ENCODE results near the gene SH3YL1. TPM values are rescaled to one million over a fixed set of nuclear protein-coding genes. Genes with fewer than 3 reads are reported as not detected.
A peak's percentile ranks its signal among the peaks of the same experiment; 100 is the strongest.

The SH3YL1 gene
- total RNA-seq, 1 donor from 2014 or later, result 8.9 TPM

DNA sequence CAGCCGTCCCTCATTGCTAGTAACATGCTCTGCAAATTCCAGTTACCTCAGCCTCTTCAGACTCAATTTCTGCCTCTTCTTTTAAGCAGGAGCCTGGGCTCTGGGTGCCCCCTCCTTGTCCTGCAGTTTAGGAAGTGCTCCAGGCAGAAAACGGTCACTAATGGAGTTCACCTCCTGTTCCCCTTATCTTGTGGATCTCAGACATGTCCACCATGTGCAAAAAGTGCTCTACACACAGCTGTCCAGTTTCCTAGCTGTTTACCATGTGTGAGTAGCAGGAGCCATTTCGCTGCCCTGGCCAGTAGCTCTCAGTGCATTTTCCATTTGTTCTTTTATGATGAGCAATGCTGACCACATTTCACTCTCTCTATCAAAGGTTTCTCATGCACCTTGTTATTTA lies 4.9 kb downstream of the SH3YL1 start:
- no peak for DNase-seq (ENCODE audit: low read depth in 2 of 2)

DNA sequence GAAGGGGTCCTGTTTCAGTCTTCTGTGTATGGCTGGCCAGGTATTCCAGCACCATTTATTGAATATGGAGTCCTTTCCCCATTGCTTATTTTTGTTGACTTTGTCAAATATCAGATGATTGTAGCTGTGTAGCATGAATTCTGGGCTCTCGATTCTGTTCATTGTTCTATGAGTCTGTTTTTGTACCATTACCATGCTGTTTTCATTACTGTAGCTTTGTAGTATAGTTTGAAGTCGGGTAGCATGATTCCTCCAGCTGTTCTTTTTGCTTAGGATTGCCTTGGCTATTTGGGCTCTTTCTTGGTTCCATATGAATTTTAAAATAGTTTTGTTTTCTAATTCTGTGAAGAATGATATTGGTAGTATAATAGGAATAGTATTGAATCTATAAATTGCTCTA lies 6.0 kb downstream of the SH3YL1 start:
- no peak for DNase-seq (ENCODE audit: low read depth in 2 of 2)

DNA sequence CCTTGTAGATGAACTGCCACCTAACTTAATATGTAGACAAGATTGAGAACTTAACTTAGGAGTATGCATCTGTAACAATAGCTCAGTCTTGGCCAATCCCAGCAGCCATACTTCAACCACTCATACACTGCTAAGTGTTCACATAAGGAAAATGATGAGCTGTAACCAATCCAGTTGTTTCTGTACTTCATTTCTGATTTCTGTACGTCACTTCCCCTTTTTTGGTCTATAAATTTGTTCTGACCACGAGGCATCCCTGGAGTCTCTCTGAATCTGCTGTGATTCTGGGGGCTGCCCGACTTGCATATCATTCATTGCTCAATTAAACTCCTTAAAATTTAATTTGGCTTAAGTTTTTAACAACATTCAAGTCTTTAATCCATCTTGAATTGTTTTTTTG lies 6.4 kb downstream of the SH3YL1 start:
- DNase-seq (ENCODE audit: low read depth in 2 of 2), result no peak

DNA sequence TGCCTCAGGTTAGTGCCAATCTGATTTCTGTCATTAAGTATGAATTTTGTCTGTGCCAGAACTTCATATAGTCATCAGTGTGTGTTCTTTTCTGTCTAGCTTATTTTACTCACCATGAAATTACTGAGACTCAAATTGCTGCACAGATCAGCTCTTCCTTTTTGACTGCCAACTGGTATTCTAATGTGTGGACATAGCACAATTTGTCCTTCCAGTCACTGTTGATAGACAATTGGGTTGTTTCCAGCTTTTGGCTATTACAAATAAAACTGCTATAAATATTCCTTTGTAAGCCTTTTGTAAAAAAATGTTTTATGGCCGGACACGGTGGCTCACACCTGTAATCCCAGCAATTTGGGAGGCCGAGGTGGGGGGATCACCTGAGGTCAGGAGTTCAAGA lies 7.7 kb downstream of the SH3YL1 start:
- DNase-seq (ENCODE audit: low read depth in 2 of 2), result no peak

DNA sequence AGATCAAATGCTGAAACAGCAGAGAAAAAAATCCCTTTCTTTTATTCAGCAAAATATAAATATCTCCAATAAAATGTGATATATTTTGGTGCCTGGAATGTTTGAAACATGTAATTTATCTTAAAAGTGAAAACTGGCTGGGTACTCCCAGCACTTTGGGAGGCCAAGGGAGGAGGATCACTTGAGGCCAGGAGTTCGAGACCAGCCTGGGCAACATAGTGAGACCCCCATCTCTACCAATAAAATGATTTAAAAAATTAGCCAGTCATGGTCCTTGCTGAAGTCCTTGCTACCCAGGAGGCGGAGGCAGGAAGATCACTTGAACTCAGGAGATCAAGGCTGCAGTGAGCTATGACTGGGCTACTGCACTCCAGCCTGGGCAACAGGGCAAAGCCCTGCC lies 8.6 kb downstream of the SH3YL1 start:
- no peak for DNase-seq (ENCODE audit: low read depth in 2 of 2)

DNA sequence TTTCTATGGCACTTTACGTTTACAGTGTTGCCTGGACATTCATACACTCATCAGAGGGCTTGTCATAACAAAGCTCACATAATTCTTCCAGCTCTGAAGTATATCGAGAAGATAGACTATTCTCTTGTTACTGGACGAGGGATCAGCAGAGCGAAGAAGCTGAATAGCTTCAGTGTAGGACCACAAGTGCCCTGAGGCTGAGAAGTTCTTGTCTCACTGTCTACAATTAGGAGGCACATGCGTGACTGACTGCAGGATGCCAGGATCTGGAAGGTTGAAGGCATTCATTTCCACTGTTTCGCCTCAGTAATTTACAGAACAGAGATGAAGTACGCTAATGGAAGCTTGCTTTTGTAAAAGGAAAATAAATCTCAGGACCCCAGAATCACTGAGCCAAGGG lies 9.6 kb downstream of the SH3YL1 start:
- DNase-seq (ENCODE audit: low read depth in 2 of 2), result no peak

DNA sequence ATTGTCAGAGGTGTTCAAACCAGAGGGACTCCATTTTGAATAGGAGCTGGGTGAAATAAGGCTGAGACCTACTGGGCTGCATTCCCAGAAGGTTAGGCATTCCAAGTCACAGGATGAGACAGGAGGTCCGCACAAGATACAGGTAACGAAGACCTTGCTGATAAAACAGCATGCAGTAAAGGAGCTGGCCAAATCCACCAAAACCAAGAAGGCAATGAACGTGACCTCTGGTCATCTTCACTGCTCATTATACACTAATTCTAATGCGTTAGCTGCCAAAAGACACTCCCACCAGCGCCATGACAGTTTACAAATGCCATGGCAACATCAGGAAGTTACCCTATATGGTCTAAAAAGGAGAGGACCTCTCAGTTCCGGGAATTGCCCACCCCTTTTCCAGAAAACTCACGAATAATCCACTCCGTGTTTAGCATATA lies 10.6 kb downstream of the SH3YL1 start:
- DNase-seq (ENCODE audit: low read depth in 2 of 2), result no peak

DNA sequence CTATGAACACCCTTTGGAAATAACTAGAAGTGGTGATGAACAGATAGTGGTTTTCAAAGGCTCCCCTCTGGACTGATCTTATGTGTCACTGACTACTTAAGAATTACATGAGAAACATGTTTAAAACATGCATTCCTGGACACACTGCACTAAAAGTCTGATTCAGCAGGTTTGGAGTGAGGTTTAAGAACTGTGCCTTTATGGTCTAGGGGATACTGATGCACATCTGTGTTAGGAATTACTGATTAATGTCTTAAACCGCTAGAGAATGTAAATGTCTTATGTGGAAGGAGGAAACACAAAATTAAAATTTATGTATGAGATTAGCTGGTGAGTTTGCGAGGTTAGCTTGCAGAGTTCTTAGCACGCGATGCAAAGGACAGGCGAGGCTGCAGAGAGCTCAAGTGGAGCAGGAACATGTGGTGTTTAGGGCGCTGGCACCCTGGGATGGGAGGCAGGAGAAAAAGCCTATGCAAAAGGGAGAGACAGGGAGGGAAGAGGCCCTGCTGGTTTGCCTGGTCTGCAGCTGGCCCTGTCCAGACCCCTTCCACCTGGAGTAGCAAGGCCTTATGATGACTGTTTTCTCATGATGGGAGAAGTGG lies 11.7 kb downstream of the SH3YL1 start:
- DNase-seq (ENCODE audit: low read depth in 2 of 2), result no peak

DNA sequence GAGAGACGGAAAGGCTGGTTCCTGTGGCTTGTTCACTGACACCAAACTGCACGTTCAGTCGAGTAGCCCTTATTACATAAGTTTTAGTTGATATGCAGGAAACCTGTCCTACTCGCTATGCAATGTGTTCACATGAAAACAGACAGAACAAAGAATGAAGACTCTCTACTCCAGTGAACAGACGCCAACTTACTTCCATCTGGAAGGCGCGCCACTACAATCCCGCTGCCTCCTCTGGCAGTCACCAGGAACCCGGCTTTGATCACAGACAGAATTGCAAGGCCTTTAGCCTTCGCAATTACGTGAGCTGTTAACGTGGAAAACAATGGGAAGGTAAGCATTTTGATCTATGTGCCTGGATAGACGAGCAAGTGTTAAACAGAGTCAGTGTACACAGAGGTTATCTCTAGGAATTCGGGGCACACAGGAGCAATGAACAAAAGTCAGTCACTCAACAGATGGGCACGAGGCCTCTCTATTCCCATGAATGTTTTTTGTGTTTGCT lies 14.2 kb downstream of the SH3YL1 start:
- no peak for DNase-seq (ENCODE audit: low read depth in 2 of 2)

DNA sequence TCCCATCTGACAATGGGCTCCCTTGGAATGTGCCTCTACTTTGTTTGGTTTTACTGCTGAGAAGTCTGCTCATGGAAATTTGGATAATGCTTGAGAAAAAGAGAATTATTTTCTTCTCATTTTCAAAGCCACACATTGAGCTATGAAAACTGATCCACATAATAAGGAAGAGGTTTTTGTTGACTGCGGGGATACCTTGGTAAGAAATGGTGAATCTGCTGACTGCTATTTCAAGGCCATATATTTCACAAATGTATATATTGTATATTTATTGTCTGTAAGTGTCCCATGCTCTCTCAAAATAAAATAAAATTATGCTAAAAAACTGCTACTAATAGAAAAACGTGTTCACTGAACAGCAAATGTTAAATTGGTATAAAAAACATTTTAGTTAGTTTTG lies 15.1 kb downstream of the SH3YL1 start:
- DNase-seq (ENCODE audit: low read depth in 2 of 2), result no peak

DNA sequence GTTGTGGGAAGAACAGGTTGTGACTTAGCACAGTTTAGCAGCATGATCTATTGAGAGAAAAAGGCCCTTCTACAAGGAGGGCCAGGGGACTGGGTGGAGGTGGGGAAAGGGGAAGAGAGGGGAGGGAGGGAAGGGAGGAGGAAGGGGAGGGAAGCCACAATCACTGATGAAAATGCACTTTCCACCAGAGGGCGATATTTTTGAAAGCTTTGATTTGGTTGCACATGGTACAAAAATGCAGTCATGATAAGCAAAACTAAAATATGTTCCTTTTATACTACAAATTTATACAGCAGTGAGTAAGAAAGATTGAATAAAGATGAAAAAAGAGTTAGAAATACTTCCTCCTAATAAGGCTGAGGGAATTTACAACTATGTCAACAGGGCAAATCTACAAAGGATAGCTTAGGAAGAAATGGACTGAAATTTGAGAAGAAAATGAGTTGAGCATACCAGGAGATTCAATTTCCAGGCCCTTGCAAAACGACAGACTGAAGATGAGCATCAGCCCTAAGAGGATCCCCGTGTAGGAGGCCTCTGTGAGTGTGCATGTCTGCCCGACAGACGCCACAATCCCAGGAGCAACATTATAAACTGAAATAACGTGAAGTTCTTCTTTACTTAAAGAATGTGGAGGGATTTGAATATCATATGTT lies 17.2 kb downstream of the SH3YL1 start:
- peak; percentile 60 to 74 for DNase-seq (ENCODE audit: low read depth in 2 of 2)

DNA sequence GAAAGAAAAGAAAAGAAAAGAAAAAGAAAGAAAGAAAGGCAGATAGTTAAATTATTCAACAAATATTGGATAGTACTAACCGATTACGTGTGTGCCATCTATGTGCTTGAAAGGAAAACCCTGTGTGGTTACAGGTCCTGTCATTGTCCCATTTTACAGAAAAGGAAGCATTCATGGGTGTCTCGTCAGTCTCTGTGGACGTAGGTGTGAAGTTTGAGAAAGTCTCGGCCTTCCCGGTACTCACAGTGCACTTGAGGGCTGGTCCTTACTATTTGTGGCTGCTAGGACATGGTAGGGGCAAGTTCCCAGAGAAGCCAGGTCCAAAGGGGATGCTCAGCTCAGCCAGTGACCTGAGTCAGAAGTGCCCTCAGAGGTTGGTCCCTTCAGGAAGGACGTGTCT lies 19.3 kb downstream of the SH3YL1 start:
- no peak for DNase-seq (ENCODE audit: low read depth in 2 of 2)

DNA sequence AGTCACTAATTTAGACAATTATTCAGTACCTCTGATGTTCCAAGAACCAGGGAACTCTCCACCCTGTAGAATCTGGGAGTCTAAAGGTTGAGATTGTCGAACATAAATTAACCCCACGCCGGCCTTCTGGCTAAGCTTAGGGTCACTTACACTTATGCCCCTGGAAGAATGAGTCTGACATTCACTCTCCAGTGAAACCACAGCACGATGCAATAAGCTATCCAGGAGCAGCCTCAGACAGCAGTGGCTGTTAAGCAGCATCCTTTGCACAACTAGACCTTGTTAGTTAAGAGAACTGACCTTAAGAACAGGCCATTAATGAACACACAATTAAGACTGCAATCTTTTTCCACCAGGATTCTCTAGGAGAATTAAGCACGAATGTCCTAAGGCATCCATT lies 25.0 kb downstream of the SH3YL1 start:
- DNase-seq (ENCODE audit: low read depth in 2 of 2), result no peak

DNA sequence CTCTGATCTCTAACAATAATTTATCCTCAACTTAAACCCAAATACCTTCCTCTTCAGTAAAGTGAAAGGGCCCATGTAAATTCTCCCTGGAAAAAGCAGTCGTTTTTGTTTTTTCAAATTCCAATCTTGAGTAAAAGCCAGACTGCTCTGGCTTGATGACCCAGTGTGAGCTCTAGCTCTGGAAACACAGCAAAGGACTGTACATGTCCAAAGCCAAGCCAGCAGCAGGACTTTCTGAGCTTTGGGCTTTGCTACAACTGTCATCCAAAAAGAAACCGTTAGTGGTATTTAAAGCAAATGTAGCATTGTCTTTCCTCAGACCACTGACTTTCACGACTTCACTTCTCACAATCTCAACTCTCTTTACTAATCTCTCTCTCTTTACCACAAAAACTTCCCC lies 25.4 kb downstream of the SH3YL1 start:
- DNase-seq (ENCODE audit: low read depth in 2 of 2), result no peak

DNA sequence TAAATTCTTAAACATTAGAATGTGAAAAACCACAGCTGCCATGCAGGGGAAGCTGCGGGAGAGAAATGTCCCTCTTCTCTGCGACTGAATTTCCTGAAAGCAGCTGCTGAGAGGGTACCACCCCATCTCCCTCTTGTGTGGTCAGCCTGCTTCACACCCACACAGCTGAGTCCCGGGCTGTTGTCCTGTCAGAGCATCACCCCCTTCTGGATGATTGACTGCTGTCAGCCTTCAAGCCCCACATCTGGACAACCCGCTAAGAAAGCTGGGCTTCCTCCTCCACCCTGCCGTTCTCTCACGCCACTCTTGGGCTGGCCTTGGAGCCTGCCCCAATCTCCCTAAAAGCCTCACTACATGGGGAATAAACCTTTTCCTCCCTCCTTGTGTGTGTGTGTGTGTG lies 26.0 kb downstream of the SH3YL1 start:
- no peak for DNase-seq (ENCODE audit: low read depth in 2 of 2)

DNA sequence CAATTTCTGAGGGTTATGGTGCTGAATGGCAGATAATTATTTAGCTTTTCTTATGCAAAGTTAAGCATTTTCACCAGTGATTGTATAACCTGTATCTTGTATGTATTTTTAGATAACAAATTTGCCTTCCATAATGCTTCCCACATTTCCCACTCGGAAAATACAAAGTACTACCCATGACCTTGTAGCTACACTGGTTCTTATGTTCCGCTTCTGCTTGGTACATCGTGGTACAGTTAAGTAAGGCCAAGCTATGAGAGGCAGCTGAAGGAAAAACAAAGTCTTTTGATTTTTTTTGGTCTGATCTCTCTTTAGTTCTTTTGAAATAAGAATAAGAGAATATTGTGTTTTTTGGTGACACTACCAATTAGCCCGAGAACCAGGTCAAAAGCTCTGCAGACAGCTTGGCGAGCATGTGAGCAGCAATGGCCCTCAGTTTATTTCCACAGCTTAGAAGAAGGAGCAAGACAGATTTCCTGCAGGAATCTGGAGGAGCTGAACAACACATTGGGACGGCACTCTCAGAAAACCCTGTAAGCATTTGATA lies 26.8 kb downstream of the SH3YL1 start:
- DNase-seq (ENCODE audit: low read depth in 2 of 2), result no peak

DNA sequence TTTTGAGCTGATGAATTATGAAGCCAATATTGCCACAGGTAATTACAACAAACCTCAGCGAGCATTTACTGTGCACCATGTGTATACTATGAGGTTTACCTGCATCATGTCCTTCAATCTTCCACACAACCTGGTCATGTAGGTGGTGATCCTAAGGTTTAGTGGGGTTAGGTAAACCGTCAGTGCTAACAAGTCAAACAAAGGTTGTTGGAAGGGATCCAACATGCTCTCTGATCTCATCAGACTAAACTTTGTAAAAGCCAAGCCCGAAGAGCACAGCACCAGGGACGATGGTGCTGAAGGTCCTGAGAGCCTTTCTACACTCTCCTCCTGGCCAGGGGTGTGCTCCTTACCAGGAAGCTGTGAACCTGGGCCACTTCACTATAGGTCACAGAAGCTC lies 29.4 kb downstream of the SH3YL1 start:
- no peak for DNase-seq (ENCODE audit: low read depth in 2 of 2)

DNA sequence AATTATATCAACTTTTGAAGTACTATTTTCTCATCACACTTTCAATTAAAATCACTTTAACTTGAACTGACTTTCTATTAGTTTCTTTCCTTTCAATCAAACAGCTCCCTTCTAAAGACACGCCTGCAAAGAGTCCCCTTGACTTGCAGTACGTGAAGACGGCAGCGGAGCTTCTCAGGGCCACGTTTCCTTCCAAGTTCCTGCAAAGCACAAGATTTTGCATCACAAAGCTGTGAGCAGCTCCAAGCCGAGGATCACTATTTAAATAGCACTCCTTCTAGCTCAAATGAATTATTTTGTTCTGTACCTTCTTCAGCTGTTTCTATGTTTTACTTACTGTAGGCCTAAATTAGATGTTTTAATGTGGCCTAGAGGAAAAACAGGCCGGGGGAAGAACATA lies 30.8 kb downstream of the SH3YL1 start:
- no peak for DNase-seq (ENCODE audit: low read depth in 2 of 2)

DNA sequence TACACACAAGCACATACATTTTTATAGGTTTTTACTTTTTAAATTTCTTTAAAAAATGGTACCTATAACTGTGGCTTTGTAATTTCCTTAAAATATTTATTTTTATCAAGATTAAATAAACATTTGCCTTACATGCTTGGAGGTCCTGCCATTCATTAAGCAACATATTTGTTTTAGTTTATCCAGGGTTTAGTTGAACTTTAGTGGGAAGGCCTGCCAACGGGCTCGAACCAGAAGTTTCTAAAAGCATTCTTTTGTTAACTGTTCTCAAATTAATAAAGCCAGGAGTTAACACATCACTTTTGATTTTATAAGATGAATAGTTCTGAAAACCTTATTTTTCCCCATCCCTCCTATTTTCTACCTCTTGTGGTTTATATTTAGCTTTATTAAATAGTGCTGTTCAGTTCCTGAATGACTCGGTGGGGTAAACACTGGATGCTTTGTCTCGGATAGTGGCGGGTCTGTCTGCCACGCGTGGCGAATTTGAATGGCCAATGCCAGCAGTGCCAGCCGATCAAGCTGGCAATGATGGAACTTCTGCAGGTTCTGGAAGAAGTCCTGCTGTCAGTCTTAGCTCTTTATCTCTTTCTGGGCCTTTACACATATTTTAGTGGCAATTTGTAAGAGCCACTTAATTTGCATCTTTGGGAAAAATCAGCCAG lies 32.2 kb downstream of the SH3YL1 start:
- no peak for DNase-seq (ENCODE audit: low read depth in 2 of 2)

DNA sequence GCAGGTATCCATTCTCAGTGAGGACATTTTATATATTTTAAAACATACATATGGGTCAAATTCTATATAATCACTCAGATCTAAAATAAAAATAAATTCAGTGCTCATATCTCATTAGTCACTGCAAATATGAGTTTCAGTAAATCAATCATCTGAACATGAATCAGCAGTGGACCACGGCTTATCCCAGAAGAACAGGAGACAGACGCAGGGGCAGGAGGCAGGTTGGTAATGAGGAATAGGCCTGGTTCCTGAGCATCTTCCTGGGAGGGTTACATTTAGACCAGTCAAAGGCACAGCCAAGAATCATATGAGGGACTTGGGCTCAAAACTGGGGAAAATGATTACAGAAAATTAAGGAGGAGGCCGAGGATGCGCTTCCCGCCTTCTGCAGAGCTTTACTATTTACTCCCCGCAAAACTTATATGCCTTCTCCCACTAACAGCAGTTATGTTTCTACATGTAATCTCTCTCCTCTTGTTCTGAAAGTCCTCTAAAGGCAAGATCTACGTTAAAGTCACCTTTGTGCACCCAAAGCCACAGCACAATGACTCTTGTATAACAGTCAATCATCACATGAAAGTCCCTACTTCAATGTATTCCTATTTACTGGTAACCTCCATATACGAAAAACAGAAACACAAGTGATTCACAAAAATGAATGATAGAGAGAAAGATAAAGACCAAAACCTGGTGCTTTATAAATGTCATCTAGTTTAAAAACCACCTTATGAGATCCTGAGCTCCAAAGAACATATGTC lies 35.1 kb downstream of the SH3YL1 start:
- DNase-seq (ENCODE audit: low read depth in 2 of 2), result no peak

DNA sequence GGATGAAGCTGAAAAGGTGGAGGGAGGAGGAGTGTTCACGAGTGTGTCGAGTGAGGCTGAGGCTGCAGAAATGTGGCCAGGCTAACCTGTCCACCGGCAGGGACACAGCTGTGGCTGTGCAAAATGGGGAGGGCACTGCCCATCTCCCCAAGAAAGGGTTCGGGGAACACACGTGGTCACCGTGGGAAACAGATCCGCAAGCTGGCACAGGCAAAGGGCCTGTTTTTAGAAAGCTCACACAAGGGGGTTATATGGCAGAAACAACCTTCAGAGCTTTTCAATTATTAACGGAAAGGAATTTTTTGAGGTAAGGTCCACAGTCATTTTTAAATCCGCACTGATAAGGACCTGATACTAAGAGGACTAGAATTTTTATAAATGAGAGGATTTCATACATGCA lies 35.7 kb downstream of the SH3YL1 start:
- DNase-seq (ENCODE audit: low read depth in 2 of 2), result no peak

All from dermis microvascular lymphatic vessel endothelial cell (primary cell).